Measurements from ENCODE around the gene PRICKLE4. TPM values are rescaled to one million over a fixed set of nuclear protein-coding genes. Genes with fewer than 3 reads are reported as not detected.

Gene PRICKLE4
- total and polyA plus RNA-seq, 10 donors, result 0.41 to 32.8 (median 10.6) TPM

GRCh38 chr6:41769376-41769775 lies 11.2 kb upstream of the PRICKLE4 start:
- peaks cover 0 to 56% (median 37%) of the 10 kb centered on the region in 6 donors for H3K36me3 ChIP-seq
- TF ChIP-seq POLR2A (IDR thresholded peaks at IDR 0.05) (no peak), CTCF (IDR thresholded peaks at IDR 0.05 in 8 of 11, conservative IDR thresholded peaks at IDR 0.05 in 3 of 11) (no peak), POLR2AphosphoS5 (IDR thresholded peaks at IDR 0.05) (no peak)
- intact Hi-C loops (cut with DNase I; ENCODE audit: low total_unique reads), result no loop called here
- DNase-seq, result no peak
- H3K9me3 ChIP-seq, result no peaks in the 10 kb centered on the region
- WGBS, 5 donors, result 93 to 99% (median 96%) methylated on average over 8 of the region's 8 CpGs
- H3K4me1 ChIP-seq, result peaks cover 0 to 38% (median 10%) of the 10 kb centered on the region in 6 donors
- no peaks in the 10 kb centered on the region for H3K27me3 ChIP-seq (replicated peaks in 1 of 7)
- H3K4me3 ChIP-seq, result no peak overlapping the region
- H3K27ac ChIP-seq, result no peak overlapping the region

GRCh38 chr6:41770381-41771057 lies 10.1 kb upstream of the PRICKLE4 start:
- intact Hi-C loops (cut with DNase I; ENCODE audit: low total_unique reads), result loop anchor here (10.0 kb wide), 1 partner anchor 166 kb away; no protein-coding TSS in a partner anchor
- no peaks in the 10 kb centered on the region for H3K9me3 ChIP-seq
- no peak for DNase-seq
- no peak overlapping the region for H3K27ac ChIP-seq
- H3K4me1 ChIP-seq, result peaks cover 0 to 38% (median 11%) of the 10 kb centered on the region in 6 donors
- H3K4me3 ChIP-seq, result no peak overlapping the region
- WGBS, 5 donors, result 91 to 97% (median 94%) methylated on average over 26 to 30 of the region's 30 CpGs
- no peaks in the 10 kb centered on the region for H3K27me3 ChIP-seq (replicated peaks in 1 of 7)
- TF ChIP-seq POLR2AphosphoS5 (IDR thresholded peaks at IDR 0.05) (no peak), POLR2A (IDR thresholded peaks at IDR 0.05) (no peak), CTCF (IDR thresholded peaks at IDR 0.05 in 8 of 11, conservative IDR thresholded peaks at IDR 0.05 in 3 of 11) (no peak)
- H3K36me3 ChIP-seq, result peaks cover 0 to 67% (median 48%) of the 10 kb centered on the region in 6 donors

- DNase-seq, result no peak
- intact Hi-C loops (cut with DNase I; ENCODE audit: low total_unique reads), result loop anchor here (10.0 kb wide), 1 partner anchor 167 kb away; no protein-coding TSS in a partner anchor
- peaks cover 0 to 42% (median 14%) of the 10 kb centered on the region in 6 donors for H3K4me1 ChIP-seq
- H3K27me3 ChIP-seq (replicated peaks in 1 of 7), result no peaks in the 10 kb centered on the region
- H3K27ac ChIP-seq, result no peak overlapping the region
- H3K36me3 ChIP-seq, result peaks cover 0 to 75% (median 52%) of the 10 kb centered on the region in 6 donors
- no peaks in the 10 kb centered on the region for H3K9me3 ChIP-seq
- H3K4me3 ChIP-seq, result no peak overlapping the region
- no peak for TF ChIP-seq POLR2AphosphoS5 (IDR thresholded peaks at IDR 0.05)
- TF ChIP-seq CTCF (IDR thresholded peaks at IDR 0.05 in 8 of 11, conservative IDR thresholded peaks at IDR 0.05 in 3 of 11), result no peak
- TF ChIP-seq POLR2A (IDR thresholded peaks at IDR 0.05), result no peak
- WGBS, 5 donors, result 82 to 90% (median 87%) methylated on average over 18 to 29 of the region's 29 CpGs
Measured at GRCh38 chr6:41771058-41771983, 9.3 kb upstream of the PRICKLE4 start.

Measured in spleen (tissue), 11 donors.